Ovary (tissue), 9 donors: ENCODE data around the gene IL1RAP. TPM values are rescaled to one million over a fixed set of nuclear protein-coding genes. Genes with fewer than 3 reads are reported as not detected.

Experiments
- DNase-seq, 5 donors: peaks; one replicate each; pipeline ENCODE4 v3.0.0-alpha.2; 2019 to 2020
- H3K27ac ChIP-seq, 2 donors: fragments of 200-600 bp; one replicate each; pipeline versions ENCODE4 v1.5.1 to v1.8.0; 2019 to 2022
- H3K27me3 ChIP-seq: fragments of 200-600 bp; one replicate; pipeline ENCODE4 v1.8.0; 2022
- H3K36me3 ChIP-seq: fragments of 200-600 bp; sonication (generic); one replicate; pipeline ENCODE4 v1.5.1; 2019
- H3K4me1 ChIP-seq: one replicate; pipeline ENCODE4 v1.8.1; 2013; ENCODE audit warnings: mild to moderate bottlenecking, moderate library complexity; ENCODE audit not compliant: insufficient read depth
- H3K4me3 ChIP-seq: fragments of 200-600 bp; sonication (generic); one replicate; pipeline ENCODE4 v1.5.1; 2017
- H3K9me3 ChIP-seq, 2 donors: fragments of 200-600 bp in 1 of 2; sonication (generic) in 1 of 2; one replicate each; pipeline versions ENCODE4 v1.5.1 to v1.8.1; 2013 to 2019; ENCODE audit warnings: mild to moderate bottlenecking in 1 of 2, moderate library complexity in 1 of 2
- CTCF ChIP-seq, 3 donors: fragments of 450-650 bp in 2 of 3; fragments of 200-600 bp in 1 of 3; IDR thresholded peaks; one replicate each; pipeline versions ENCODE4 v1.5.1 to v1.8.0; 2016 to 2022; ENCODE audit warnings: antibody characterized with exemption in 3 of 3, mild to moderate bottlenecking in 1 of 3
- EP300 ChIP-seq: sonication (generic); formaldehyde crosslinking; IDR thresholded peaks from one replicate; pipeline ENCODE4 v1.6.1; 2017; ENCODE audit warnings: antibody characterized with exemption
- POLR2A ChIP-seq: fragments of 450-650 bp; IDR thresholded peaks from one replicate; pipeline ENCODE4 v1.6.1; 2017; ENCODE audit warnings: antibody characterized with exemption, mild to moderate bottlenecking, moderate library complexity
- WGBS, 3 donors: extraction: QIAGEN DNeasy Blood & Tissue Kit in 1 of 3; methylation state at CpG; one replicate each; pipeline versions ENCODE4 v1.1.5 to v1.1.7; 2013 to 2017; 5-methylcytosine and 5-hydroxymethylcytosine counted together
- intact Hi-C, 4 donors: fragments of 100-400 bp; cut with DNase I; formaldehyde crosslinking; loops; one replicate each; pipeline versions ENCODE4 v1.11.0 to v1.15.1; 2022 to 2023
- polyA plus RNA-seq, 2 donors: library from polyadenylated mRNA; stranded (reverse); fragments of 200-250 nt in 1 of 2; fragments of 350-450 nt in 1 of 2; fragmentation: Illumina TruSeq in 1 of 2; extraction: RNeasy Lipid Tissue Mini Kit (QIAGEN cat#74804) in 1 of 2; gene quantifications; one replicate each; pipeline ENCODE4 v1.2.3, GENCODE V29; 2013 to 2014
- total RNA-seq, 7 donors: library from RNA; depleted of rRNA in 2 of 7; stranded (reverse); fragments of >200 nt in 2 of 7; fragmentation: NEBNext Ultra II Directional in 3 of 7; extraction: Animal tissue kit (Norgen Biotek cat#: 25700) in 3 of 7; gene quantifications; one replicate each; pipeline versions ENCODE4 v1.1.0 to v1.2.4, GENCODE V29; 2016 to 2023
- donor health status: DM: no; HTN: no; CAD: no; lungs with moderate emphysema.
- donor health status: DM: no; HTN: no; CAD: no.
- donor health status: Bipolar disorder and iron deficiency.
- donor health status: DM: yes; HTN: yes; CAD: no.
- donor health status: DM: no; HTN: no; CAD: no.
- donor health status: DM: yes; HTN: yes; CAD: no.

Gene IL1RAP
- total and polyA plus RNA-seq, 9 donors, result 3.2 to 20.3 (median 7.8) TPM

DNA sequence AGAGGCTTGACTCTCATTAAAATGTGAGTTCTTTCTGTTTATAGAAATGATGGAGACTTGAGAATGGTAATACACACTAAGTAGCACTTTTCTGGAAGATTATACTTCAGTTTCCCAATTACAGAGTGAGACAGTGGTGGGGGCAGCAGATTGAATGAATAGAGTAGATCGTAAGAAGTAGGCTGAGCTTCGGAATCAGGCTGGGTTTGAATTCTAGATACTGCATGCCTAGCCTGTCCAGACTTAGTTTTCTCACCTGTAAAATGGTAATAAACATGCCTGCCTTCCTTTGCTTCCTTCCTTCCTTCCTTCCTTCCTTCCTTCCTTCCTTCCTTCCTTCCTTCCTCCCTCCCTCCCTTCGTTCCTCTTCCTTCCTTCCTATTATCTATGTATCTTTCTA lies 8.1 kb downstream of the IL1RAP start:
- intact Hi-C loops, result no loop called here
- 93 to 97% (median 93%) methylated on average over 3 of the region's 3 CpGs for WGBS, 3 donors
- no peaks in the 10 kb centered on the region for H3K4me1 ChIP-seq
- TF ChIP-seq CTCF (IDR thresholded peaks at IDR 0.05), result no peak
- TF ChIP-seq EP300, result no peak
- no peak for TF ChIP-seq POLR2A
- DNase-seq, result no peak
- no peaks in the 10 kb centered on the region for H3K27me3 ChIP-seq
- no peak overlapping the region for H3K4me3 ChIP-seq
- H3K36me3 ChIP-seq, result no peaks in the 10 kb centered on the region
- no peak overlapping the region for H3K27ac ChIP-seq
- H3K9me3 ChIP-seq, result no peaks in the 10 kb centered on the region

DNA sequence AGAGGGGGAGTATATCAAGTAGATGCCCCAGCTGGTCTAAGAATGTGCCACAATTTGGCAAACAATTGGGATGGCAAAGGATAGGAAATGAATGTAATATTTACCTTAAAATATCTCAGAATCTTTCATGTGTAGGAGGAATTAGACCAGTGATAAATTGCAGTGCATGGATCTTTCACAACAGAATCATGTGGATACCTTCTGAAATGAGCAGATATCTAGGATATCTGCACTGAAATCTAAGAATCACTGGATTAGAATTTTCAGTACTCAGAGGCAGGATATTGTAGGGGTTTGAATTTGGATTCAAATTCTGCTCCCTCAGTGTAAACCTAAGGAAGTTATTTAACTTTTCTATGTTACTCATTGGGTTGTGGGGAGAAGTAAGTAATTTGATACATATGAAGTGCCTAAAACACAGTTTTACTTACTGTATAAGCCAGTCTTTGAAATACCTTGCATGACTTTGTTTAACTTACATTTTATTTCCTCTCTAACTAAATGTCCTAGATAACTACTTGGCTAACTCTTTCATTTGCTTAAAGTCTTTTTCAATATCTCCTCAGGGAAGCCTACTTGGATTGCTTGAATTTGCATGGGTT lies 8.8 kb downstream of the IL1RAP start:
- Histone ChIP-seq H3K27me3 (no peaks in the 10 kb centered on the region), H3K4me3 (no peak overlapping the region), H3K4me1 (no peaks in the 10 kb centered on the region), H3K36me3 (no peaks in the 10 kb centered on the region), H3K9me3 (no peaks in the 10 kb centered on the region), H3K27ac (no peak overlapping the region)
- DNase-seq, result no peak
- intact Hi-C loops, result no loop called here
- TF ChIP-seq POLR2A, result no peak
- no peak for TF ChIP-seq CTCF (IDR thresholded peaks at IDR 0.05)
- TF ChIP-seq EP300, result no peak

DNA sequence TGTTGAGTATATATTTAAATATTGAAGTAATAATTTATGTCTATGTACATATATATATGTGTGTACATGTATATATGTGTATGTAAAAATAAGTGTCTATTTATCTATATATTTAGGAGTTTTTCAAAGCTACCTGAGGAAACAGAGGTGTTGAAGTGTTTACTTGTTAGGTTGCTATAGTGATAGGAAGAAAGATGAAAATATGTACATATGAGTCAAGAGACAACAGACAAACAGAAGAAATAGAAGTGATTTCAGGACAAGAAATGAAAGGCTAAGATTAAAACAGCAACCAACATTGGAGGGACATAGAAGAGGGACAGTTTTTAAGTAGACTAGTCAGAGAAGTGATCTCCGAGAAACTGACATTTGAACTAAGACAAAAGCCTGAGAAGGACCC lies 11.1 kb downstream of the IL1RAP start:
- intact Hi-C loops, result no loop called here
- WGBS, 3 donors, result 94 to 100% (median 95%) methylated on average over 1 of the region's 1 CpG
- Histone ChIP-seq H3K36me3 (no peaks in the 10 kb centered on the region), H3K27me3 (no peaks in the 10 kb centered on the region), H3K4me1 (no peaks in the 10 kb centered on the region), H3K9me3 (no peaks in the 10 kb centered on the region), H3K4me3 (no peak overlapping the region), H3K27ac (no peak overlapping the region)
- DNase-seq, result no peak
- TF ChIP-seq POLR2A, result no peak
- no peak for TF ChIP-seq CTCF (IDR thresholded peaks at IDR 0.05)
- no peak for TF ChIP-seq EP300

- Histone ChIP-seq H3K4me1 (no peaks in the 10 kb centered on the region), H3K27ac (no peak overlapping the region), H3K36me3 (no peaks in the 10 kb centered on the region), H3K4me3 (no peak overlapping the region), H3K27me3 (no peaks in the 10 kb centered on the region), H3K9me3 (no peaks in the 10 kb centered on the region)
- no peak for TF ChIP-seq EP300
- no peak for TF ChIP-seq POLR2A
- TF ChIP-seq CTCF (IDR thresholded peaks at IDR 0.05), result no peak
- WGBS, 3 donors, result 92 to 95% (median 95%) methylated on average over 2 of the region's 2 CpGs
- intact Hi-C loops, result no loop called here
- no peak for DNase-seq
These were observed 11.7 kb downstream of the IL1RAP start for GRCh38 chr3:190525634-190526033.
